Measurements from ENCODE around the gene HIVEP3. TPM values are rescaled to one million over a fixed set of nuclear protein-coding genes. Genes with fewer than 3 reads are reported as not detected.

The HIVEP3 gene
- total RNA-seq, 4 donors from 2014 or later: 4.2 to 6.5 (median 4.7) TPM

GRCh38 chr1:41861535-41862383 lies 57.0 kb downstream of the HIVEP3 start:
- no peak overlapping the region for H3K4me3 ChIP-seq
- no peaks in the 10 kb centered on the region for H3K27me3 ChIP-seq
- 61 to 76% methylated on average over 13 of the region's 13 CpGs for WGBS, 2 donors
- no peaks in the 10 kb centered on the region for H3K36me3 ChIP-seq
- H3K27ac ChIP-seq: no peak overlapping the region
- peaks cover 0 to 16% (median 2%) of the 10 kb centered on the region in 4 donors for H3K4me1 ChIP-seq
- no peak for TF ChIP-seq EP300 (IDR thresholded peaks at IDR 0.05)
- no peak for TF ChIP-seq POLR2A (IDR thresholded peaks at IDR 0.05)
- no peak for TF ChIP-seq CTCF (IDR thresholded peaks at IDR 0.05)
- no peaks in the 10 kb centered on the region for H3K9me3 ChIP-seq
- DNase-seq (ENCODE audit: low spot score in 2 of 2): no peak

DNA sequence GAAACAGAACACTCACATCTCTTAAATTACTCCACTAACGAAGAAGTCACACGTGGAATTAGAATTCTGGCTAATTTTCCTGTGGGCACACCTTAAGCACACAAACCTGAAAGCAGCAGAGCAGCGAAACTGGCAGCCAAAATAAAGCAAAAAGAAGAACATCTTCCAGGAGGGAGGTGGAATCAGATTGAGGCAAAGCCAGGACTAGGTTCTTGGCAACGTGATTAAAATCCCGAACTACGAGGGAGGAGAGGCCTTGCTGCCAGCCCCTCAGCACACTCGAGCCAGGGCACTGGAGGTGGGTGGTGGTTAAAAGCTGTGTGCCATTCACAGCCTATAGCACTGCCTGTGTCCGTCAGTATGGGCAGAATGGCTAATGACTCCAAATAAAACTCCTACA lies 58.0 kb downstream of the HIVEP3 start:
- no peak for DNase-seq (ENCODE audit: low spot score in 2 of 2)
- no peaks in the 10 kb centered on the region for H3K36me3 ChIP-seq
- H3K27ac ChIP-seq: no peak overlapping the region
- no peak for TF ChIP-seq POLR2A (IDR thresholded peaks at IDR 0.05)
- TF ChIP-seq EP300 (IDR thresholded peaks at IDR 0.05): no peak
- no peak for TF ChIP-seq CTCF (IDR thresholded peaks at IDR 0.05)
- no peaks in the 10 kb centered on the region for H3K27me3 ChIP-seq
- 57 to 68% methylated on average over 8 of the region's 8 CpGs for WGBS, 2 donors
- no peaks in the 10 kb centered on the region for H3K9me3 ChIP-seq
- H3K4me1 ChIP-seq: peaks cover 0 to 25% (median 10%) of the 10 kb centered on the region in 4 donors
- no peak overlapping the region for H3K4me3 ChIP-seq

- Histone ChIP-seq H3K27me3 (no peaks in the 10 kb centered on the region), H3K9me3 (no peaks in the 10 kb centered on the region), H3K4me1 (peaks cover 0 to 28% (median 10%) of the 10 kb centered on the region in 4 donors), H3K4me3 (no peak overlapping the region), H3K27ac (no peak overlapping the region), H3K36me3 (no peaks in the 10 kb centered on the region)
- TF ChIP-seq EP300 (IDR thresholded peaks at IDR 0.05) (no peak), CTCF (IDR thresholded peaks at IDR 0.05) (no peak), POLR2A (IDR thresholded peaks at IDR 0.05) (no peak)
- WGBS, 2 donors: 77 to 80% methylated on average over 1 of the region's 1 CpG
- no peak for DNase-seq (ENCODE audit: low spot score in 2 of 2)
Observed at GRCh38 chr1:41860214-41860613, 58.5 kb downstream of the HIVEP3 start.

DNA sequence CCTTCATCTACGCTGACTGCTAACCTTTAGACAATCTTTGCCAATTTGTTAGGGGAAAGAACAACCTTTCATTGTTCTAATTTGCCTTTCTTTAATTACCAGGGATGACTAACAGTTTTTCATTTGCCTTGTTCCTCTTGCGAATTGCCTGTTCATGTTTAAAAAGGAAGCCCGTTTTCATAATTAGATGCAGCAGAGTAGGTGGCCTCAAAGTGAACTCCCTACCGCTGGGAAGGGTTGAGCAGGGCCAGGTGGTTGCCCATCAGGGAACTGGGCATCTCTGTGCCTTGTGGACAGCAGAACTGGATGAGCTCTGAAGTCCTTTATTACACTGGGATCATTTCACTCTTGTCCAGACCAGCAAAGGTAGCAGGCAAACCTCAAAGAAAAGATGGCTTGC lies 59.0 kb downstream of the HIVEP3 start:
- TF ChIP-seq EP300 (IDR thresholded peaks at IDR 0.05): no peak
- no peak for TF ChIP-seq CTCF (IDR thresholded peaks at IDR 0.05)
- no peak for TF ChIP-seq POLR2A (IDR thresholded peaks at IDR 0.05)
- no peaks in the 10 kb centered on the region for H3K27me3 ChIP-seq
- H3K36me3 ChIP-seq: no peaks in the 10 kb centered on the region
- no peaks in the 10 kb centered on the region for H3K9me3 ChIP-seq
- DNase-seq (ENCODE audit: low spot score in 2 of 2): no peak
- 80 to 85% methylated on average over 4 of the region's 4 CpGs for WGBS, 2 donors
- no peak overlapping the region for H3K27ac ChIP-seq
- peaks cover 0 to 28% (median 10%) of the 10 kb centered on the region in 4 donors for H3K4me1 ChIP-seq
- no peak overlapping the region for H3K4me3 ChIP-seq

GRCh38 chr1:41856944-41857285 lies 61.8 kb downstream of the HIVEP3 start:
- peaks cover 0 to 39% (median 12%) of the 10 kb centered on the region in 4 donors for H3K4me1 ChIP-seq
- H3K9me3 ChIP-seq: no peaks in the 10 kb centered on the region
- WGBS, 2 donors: 35 to 50% methylated on average over 2 of the region's 2 CpGs
- DNase-seq (ENCODE audit: low spot score in 2 of 2): peak; percentile 16 to 37
- H3K36me3 ChIP-seq: no peaks in the 10 kb centered on the region
- H3K27me3 ChIP-seq: no peaks in the 10 kb centered on the region
- H3K27ac ChIP-seq: no peak overlapping the region
- H3K4me3 ChIP-seq: no peak overlapping the region
- TF ChIP-seq CTCF (IDR thresholded peaks at IDR 0.05): no peak
- TF ChIP-seq EP300 (IDR thresholded peaks at IDR 0.05): peak in 1 of 2 donors; percentile 20
- TF ChIP-seq POLR2A (IDR thresholded peaks at IDR 0.05): no peak

Measured in tibial nerve (tissue), 4 donors.